ENCODE data around the gene OSBPL10.

Gene OSBPL10

DNA sequence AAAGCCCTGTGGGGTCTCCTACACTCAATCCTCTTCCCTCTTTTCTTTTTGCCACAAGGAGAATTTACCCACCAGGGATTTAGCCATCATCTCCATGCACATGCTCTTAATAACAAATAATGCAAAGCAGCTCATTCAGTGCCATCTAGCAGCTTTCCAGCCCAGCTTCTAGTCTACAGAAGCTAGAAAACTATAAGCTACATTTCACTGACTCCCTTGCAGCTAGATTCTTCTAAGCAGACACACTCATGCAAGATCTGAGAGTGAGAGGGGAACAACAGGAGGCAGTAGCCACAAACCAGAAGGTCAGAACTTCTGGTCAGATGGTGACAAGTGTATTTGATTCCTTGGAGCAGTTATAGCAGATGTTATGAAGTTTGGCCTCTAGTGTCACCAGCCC, 25.5 kb downstream of the OSBPL10 start:
- DNase-seq, result no peak

DNA sequence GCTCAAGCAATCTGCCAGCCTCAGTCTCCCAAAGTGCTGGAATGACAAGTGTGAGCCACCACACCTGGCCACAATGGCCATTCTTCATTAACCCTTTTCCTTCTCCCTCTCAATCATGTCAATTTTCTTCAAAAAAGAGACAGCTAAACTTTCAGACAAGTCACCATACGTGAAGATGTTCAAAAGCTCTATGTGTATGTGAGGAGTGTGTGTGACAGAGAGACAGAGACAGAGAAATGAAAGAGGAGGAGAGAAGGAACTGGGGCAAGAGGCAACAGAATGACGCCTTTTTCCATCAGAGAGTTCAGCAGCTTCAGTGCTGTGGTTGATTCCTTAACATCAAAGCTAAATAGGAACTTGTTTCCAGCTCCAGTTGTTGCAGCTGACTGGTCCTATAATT, 27.4 kb downstream of the OSBPL10 start:
- DNase-seq, result no peak

DNA sequence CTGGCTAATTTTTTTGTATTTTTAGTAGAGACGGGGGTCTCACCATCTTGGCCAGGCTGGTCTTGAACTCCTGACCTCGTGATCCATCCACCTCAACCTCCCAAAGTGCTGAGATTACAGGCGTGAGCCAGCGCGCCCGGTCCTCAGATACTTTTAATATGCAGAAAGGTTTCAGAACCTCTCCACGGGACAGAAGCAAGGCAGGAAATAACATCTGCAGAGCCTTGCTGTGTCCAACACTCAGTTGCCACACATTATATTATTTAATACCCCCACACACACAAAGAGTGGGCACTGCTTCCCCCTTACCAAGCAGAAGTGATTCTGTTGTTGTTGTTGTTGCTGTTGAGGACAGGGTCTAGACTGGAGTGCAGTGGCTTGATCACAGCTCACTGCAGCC, 28.0 kb downstream of the OSBPL10 start:
- no peak for DNase-seq

DNA sequence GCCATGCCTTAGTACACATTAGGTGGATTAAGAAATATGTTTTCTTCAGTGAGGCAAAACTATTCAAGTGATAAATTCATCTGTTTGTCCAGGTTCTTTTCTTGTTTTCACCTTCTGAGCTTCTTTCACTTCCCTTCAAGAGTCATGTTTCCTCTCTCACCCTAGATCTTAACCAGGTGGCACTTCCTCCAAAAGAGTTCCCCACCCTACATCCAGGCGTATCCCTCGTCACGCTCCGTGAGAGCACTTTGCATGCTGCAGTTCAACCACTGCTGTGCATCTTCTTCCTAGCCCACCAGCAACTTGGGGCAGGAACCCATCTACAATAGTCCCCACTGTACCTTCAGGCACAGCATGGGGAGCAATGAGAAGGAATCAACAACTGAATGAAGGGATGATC, 28.9 kb downstream of the OSBPL10 start:
- DNase-seq, result no peak

DNA sequence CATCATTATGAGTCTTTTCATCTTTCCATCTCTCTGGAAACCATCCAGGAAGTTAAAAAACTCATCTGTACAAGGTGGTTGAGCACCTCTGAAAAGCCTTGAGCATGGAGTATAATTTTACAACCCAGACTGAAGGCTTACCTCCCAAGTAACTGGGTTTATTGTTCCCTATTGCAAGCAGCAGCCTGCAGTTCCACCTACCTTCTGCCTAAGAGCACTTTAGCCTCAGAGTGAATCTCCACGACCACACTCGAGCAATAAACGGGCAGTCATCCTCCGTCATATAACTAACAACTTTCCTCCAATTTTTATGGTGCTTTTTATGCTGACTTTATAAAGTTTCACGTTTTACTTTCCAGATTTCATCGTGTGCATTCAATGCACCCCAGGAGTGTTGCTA, 32.8 kb downstream of the OSBPL10 start:
- DNase-seq, result no peak

DNA sequence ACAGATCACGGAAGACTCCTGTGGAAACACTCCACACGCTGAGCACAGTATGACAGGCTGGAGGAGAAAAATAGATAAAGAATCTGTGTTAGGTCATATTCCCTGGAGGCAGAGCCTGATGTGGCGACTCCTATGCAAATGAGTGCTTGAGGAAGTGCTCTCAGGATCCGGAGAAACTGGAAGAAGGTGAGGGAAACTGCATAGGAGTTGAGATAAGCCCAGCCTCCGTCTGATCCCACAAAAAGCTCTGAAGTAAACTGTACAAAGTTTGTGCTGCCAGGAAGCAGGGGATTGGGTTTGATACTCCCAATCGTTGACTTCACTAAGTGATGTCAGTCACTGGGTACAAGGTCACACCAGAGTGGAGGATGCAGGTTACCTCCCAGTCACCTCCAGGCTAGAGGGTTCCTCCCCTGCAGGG, 33.4 kb downstream of the OSBPL10 start:
- DNase-seq, result no peak

DNA sequence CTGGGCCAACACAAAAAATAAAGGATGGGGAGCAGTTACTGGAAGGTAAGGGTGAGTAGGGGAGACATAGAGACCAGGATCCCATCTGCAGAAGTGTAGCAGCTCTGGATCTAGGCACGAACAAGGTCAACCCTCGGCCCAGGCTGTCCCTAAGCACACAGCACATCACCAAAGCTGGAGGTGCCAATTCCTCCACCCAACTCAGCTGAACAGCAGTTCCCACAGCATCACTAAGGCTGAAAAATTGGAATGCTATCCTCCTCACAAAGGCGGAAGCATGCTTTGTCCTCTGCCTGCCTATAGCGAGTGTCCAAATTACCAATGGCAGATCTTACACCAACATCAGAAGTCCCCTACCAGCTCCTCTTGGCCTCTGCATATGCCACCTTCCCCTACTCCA, 33.9 kb downstream of the OSBPL10 start:
- no peak for DNase-seq

DNA sequence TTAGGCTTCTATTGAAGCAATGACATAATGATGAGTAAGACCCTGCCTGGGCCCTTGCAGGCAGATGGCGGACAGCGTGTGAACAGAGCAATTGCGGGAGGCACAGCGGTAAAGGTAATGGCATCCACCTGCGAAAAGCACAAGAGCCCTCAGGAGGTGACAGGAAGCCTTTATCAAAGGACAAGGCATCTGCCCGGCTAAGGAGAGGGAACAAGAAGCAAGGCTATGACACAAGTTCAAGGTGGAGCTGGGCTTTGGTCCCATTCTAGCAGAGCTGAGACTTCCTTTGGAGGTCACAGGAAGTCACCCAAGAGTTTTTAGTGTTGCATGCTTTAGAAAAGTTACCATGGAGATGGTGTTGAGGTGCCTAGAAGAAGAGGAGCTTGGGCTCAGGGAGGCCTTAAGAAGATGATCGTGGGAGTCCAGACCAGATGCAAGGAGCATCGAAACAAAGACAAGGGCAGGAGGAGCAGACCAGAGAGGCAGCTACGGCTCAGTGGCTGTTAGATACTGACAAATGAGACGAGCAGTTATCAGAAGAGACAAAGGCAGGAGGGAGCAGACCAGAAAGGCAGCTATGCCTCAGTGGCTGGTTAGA, 34.5 kb downstream of the OSBPL10 start:
- no peak for DNase-seq

DNA sequence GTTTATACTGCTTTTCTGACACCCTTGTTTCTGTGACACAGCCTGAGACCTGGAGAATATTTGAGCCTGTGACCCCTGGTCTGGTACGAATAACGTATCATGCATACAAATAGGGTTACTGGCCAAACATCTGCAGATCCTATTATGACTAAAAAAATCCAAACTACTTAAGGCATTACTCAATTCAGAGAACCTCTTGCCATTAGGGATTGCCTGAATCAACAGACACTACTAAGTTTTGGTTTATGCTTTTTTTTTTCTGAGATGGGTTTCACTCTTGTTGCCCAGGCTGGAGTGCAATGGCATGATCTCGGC, 35.4 kb downstream of the OSBPL10 start:
- DNase-seq, result no peak

DNA sequence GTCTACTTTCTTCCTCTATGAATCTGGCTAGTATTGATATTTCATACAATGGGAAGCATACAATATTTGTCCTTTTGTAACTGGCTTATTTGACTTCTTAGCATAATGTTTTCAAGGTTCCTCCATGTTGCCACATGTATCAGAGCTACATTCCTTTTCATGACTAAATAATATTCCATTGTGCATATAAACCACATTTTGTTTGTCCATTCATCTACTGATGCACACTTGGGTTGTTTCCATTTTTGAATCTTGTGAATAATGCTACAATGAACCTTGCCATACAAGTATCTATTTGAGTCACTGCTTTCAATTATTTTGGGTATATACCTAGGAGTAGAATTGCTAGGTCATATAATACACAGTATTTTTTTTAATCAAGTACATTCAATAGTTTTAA, 38.0 kb downstream of the OSBPL10 start:
- no peak for DNase-seq

DNA sequence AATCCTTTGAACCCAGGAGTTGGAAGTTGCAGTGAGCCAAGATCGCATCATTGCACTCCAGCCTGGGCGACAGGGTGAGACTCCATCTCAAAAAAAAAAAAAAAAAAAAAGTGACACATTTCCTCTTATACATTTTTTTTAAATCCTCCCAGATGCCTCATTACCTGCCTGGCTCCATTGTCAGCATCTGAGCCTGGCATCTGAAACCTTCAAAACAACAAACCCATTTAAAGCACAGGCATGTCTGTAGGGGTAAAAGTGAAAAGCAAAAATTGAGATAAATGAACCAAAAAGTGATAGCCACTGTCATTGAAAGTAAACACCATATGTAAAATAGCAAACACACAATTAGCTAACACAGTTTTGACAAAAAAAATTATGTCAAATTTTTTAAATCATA, 38.6 kb downstream of the OSBPL10 start:
- DNase-seq, result no peak

DNA sequence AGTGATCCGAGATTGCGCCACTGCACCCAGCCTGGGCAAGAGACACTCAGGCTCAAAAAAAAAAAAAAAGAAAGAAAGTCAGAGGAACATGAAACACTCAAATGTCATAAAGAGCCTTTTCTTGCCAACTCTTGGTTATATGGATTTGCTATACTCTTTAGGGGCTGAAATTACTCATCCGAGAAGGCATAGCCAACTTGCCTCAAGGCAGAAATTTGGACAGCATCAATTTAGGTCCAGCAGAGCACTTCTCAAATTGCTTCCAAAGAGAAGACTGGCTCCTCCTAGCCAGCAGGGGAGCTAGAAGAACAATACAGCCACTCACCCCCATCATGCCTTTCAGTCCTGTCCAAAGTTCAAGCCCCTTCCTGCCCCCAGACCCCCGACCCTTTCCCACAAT, 43.8 kb downstream of the OSBPL10 start:
- no peak for DNase-seq

DNA sequence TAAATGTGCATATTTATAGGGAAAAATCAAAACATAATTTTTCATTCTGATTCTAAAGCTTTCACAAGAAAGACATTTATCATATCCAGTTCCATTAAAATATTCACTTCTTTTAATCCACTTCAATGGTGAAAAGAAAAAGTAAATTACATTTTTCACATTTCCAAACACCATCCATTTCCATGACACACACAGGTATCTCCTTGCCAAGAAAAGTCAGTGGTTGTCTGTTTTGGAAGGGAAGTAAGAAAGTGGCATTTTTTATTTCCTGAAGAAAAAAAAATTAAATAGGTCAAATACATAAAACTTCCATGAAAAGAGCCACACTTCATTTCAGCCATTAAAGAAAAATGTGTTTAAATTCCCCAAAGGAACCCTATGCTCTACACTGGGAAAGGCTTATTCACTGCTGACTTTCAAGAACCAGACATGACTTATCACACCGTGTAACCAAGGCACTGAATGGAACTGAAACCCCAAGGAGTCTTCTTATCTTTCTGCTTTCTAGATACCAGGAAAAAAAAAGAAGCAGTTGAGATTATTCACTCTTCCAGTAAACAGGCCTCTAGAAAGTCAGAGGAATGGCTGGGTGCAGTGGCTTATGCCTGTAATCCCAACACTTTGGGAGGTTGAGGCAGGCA, 44.5 kb downstream of the OSBPL10 start:
- no peak for DNase-seq

DNA sequence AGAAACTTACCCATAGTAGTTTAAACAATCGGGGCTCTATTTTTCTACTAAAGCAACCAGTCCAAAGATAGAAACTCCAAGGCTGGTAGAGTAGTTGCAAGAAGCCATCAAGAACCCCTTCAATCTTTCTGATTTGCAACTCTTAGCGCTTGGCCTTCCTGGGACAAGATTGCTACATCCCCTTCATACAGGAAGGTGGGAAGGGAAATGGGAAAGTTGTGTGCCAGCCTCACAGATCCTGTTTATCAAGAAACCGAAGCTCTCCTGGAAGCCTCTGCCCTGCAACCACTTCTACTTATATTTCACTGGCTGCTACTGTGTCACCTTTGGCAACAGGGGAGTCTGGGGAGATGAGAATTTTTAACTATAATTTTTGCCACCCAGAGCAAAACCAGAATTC, 46.2 kb downstream of the OSBPL10 start:
- DNase-seq, result no peak

DNA sequence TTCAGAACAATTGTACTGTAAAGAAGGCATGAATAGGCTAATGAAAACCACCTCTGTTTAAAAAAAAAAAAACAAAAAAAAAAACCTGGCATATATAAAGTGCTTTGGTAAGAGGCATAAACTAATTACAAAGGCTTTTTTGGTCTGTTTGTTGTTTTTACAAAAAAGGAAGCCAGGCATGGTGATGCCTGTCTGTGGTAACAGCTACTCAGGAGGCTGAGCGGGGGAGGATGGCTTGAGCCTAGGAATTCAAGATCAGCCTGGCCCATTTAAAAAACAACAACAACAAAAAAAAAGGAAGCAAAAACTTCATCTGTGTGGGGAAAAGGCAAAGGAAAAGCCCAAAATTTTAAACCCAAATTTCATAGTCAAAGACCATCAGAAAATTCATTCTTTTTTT, 47.0 kb downstream of the OSBPL10 start:
- no peak for DNase-seq

DNA sequence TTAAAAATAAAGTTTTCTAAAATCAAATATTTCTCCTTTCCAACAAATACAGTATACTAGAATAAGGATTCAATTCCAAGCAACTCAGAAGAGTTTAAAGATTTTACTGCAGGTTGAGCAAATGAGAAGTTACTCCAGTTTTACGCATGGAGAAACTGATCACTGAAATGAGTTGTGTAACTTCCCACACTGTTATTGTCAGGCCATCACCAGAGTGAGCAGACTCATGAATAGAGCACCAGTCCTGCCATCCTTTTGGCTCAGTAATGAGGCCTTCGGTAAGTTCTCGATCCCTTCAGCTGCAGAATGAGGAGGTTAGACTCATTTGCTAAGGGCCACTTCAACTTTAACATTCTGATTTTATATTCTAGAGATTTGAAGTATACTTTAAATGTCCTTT, 48.1 kb downstream of the OSBPL10 start:
- no peak for DNase-seq

DNA sequence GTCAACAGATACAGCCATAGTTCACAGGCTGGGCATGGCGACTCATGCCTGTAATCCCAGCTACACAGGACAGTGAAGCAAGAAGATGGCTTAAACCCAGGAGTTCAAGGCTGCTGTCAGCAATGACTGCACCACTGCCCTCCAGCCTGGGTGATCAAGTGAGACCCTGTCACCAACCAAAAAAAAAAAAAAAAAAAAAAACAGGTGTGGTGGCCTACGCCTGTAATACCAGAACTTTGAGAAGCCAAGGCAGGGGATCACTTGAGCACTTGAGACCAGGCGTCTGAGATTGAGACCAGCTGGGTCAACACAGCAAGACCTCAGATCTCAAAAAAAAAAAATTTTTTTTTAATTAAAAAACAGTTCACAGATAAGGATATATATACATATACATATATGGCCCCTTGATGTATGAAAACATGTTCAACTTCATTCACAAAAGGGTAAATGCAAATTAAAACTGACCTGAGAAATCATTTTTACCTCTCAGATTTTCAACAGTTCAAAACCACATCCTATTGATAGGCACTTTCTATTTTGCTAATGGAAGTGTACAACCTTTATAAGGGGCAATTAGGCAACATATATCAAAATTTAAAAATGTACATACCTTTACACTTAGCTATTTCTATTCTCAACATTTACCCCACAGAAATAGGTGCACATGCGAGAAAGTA, 51.1 kb downstream of the OSBPL10 start:
- no peak for DNase-seq

DNA sequence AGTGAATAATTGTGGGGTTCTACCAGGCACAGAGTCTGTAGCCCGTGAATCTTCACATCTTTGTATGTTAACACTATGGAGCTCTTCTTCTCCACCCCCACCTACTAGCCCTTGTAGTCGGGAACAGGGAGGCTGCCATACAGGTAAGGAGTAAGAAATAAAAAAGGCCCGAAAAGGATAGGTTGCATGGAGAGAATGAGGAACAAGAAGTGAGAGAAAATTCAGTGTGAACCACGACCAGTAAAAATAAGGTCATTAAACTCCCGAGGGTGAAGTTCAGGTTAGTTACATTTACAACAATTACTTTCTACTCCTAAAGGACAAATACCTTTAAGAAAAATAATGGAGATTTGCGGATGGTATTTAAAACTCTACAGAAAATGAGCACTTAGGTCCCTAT, 53.3 kb downstream of the OSBPL10 start:
- DNase-seq, result no peak

DNA sequence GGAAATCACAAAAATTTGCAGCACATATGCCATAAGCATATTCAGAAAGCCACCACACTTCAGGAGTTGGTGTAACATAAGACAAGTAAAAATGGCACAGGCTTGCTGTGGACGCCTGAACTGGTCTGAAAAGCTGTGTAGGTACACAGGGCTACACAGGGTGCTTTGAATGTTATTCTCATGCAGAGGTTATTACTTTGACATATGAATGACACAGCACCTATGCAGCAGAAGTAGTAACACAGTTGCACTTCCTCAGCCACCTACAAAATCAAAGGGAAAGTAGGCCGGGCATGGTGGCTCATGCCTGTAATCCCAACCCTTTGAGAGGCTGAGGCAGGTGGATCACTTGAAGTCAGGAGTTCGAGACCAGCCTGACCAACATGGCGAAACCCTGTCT, 54.5 kb downstream of the OSBPL10 start:
- no peak for DNase-seq

DNA sequence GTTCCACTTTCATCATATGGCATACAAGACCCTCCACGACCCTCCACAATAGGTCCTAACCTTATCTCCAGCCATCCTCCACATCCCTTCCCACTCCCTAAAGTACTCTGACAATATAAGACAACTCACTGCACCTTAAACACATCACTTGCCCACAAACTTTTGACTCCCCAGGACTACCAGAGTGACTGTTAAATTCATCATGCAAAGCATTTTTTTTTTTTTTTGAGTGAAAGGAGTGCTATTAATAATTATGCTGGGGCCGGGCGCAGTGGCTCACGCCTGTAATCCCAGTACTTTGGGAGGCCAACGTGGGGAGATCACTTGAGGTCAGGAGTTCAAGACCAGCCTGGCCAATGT, 55.8 kb downstream of the OSBPL10 start:
- no peak for DNase-seq

DNA sequence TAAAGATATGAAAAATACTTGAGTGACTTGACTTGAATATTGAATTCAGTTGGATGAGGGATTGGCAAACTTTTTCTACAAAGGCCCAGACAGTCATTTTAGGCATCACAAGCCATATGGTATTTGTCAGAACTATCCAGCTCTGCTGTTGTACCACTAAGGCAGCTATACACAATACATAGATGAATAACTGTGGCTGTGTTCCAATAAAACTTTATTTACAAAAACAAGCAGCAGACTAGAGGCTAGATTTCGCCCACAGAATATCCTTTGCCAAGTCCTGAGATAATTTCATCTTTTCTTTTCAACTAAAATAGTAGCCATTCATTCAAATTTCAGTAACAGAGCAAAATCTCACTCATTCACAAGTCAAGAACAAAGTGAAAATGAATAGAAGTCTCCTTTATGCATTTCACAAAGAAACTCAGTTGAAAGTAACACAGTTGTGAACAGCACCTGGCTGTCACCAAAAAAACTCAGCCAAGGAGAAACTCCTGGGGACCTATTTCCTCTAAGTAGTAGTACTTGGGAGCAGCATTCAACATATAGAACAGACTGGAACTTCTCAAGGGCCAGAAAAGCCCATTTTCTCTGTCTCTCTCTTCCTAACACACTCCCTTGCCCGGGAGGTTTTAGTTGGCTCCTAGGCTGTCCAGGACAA, 56.3 kb downstream of the OSBPL10 start:
- DNase-seq, result no peak

DNA sequence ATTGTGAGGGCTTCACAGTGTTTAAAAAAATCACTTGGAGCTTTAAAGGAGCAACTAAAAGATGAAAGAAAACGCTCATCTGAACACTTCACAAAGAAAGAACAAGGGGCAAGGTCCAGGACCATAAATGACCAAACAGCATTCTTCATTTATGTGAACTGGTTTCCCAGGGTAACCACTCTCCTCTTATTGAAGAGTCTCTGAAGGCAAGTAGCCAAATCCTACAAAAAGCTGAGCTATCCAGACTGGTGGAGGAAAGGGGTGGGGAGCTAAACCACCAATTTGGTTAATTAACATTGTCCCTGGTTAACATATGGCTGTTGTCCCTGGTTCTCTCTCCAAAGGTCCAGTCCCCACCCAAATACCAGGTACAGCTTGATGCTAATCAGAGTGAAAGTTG, 58.1 kb downstream of the OSBPL10 start:
- DNase-seq, result no peak

DNA sequence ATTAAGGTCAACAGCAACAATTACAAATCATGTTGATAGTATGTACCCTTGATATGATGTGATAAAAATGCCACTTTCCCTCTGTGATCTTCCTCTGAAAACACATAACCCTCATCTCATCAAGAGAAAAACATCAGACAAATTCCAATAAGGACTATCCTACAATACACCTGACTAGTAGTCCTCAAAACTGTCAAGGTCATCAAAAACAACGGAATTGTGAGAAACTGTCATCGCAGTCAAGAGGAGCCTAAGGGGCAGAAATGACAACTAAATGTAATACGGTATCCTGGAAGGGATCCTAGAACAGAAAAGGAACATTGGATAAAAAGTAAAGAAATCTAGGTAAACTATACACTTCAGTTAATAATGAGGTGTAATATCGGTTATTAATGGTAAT, 59.2 kb downstream of the OSBPL10 start:
- no peak for DNase-seq

DNA sequence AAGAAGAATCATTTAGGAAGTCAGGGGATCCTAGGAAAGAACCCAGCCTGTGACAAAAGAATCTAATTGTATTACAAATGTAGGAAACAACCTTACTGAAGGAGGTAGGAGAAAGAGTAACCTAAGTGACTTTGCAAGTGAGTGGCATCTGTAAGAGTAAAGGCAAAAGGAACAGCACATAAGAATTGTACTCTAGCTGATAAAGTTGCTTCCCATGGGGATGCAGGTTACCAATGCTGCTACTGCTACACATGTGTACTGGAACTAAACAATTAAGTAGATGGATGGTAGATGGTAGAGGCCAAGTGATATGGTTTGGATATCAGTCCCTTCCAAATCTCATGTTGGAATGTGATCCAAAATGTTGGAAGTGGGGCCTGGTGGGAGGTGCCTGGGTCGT, 60.8 kb downstream of the OSBPL10 start:
- DNase-seq, result no peak

DNA sequence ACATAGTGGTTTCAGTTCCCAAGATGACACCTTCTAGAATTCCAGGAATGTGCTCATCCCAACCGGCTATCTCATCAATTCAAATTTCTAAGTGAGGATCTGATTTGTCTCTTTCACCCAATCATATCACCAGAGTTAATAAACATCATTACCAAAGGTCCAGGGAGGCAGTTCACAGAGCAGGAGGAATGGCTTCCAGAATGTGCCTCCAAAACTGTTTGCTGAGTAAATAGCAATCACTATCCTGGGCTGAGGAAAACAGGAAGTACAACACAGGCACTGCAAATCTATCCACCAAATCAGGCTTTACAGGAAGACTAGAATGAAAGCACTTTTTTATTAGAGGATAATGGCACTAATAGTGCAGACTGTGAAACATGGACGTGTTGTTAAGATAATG, 61.5 kb downstream of the OSBPL10 start:
- DNase-seq, result no peak

All from SW 1271 (cell line).